ENCODE measurements around the gene DEPP1. TPM values are rescaled to one million over a fixed set of nuclear protein-coding genes. Genes with fewer than 3 reads are reported as not detected.
"Not testable (repeated sequence)": the region's sequence is repeated elsewhere in the genome, so short reads cannot be mapped to it uniquely, and the experiment has no call there.

Gene DEPP1
- total RNA-seq, result under 1 TPM; 0.12 to 0.49 TPM

DNA sequence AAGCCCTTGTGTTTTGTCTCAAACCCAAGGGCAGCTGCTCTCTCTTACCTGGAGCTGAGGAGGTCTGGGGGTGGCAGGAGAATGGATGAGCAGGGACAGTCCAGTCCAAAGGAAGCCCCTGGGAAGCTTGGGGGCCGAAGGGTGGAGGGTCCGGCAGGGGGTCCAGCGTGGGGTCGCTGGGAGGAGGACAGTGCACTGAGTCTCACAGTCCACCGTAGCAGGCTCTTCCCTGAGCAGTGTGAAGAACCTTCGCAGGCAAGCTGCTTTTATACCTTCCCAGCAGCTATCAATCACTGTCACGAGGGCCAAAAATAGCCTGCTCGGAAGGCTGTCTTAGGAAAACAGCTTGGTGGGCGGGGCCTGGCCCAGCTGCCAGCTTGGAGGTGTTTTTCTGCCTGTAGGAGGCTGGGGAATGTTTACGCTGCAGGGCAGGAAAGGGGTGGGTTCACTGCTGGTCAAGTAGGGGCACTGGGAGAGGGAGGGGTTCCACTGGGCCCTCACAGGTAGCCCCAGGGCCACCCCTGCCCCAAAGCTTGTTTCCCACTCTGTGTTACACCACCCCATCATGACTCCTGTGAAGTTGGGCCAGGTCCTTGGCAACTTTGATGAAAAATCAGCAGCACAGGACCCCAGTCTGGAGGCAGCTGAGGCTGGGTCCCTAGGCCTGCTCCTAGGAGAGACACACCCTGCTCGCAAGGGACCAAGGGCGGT, at the start of gene DEPP1:
DEPP1 (minus strand) TSS at position 240 of the 711 bp plus-strand sequence. CDS start 779 bp downstream, outside the sequence.
- Mint-ChIP-seq H3K27me3 (no peaks in the 10 kb centered on the region), H3K4me1 (peaks cover 12% of the 10 kb centered on the region), H3K9me3 (no peaks in the 10 kb centered on the region), H3K4me3 (peak within 1 kb of the TSS; percentile 32), H3K36me3 (no peaks in the 10 kb centered on the region), H3K27ac (no peak within 1 kb of the TSS)
- DNase-seq, result no peak

DNA sequence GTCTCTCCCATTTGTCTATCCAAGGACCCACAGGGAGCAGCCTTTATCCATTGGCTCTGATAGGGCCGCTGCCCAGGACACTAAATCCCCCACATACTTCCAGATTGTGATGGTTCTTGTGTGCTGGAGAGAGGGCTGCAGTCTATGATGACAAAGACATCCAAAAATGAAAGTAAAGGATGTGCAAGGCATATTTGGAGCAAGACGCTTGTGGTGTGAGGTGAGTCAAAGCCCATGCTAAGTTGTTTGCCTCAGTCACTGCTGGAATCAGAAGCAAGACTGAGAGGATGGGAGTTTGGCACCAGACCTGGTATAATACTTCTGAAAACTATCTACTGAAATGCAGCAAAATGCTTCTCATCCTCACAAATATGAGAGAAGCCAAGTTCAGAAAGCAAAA, 44.8 kb upstream of the DEPP1 start:
- no peak for DNase-seq
- Mint-ChIP-seq H3K4me1 (no peaks in the 10 kb centered on the region), H3K36me3 (peaks cover 4% of the 10 kb centered on the region), H3K9me3 (peaks cover 8% of the 10 kb centered on the region), H3K4me3 (no peak overlapping the region), H3K27me3 (no peaks in the 10 kb centered on the region), H3K27ac (no peak overlapping the region)

GRCh38 chr10:45015590-45015989, 37.0 kb upstream of the DEPP1 start:
- DNase-seq, result no peak
- H3K27ac Mint-ChIP-seq, result no peak overlapping the region
- peaks cover 6% of the 10 kb centered on the region for H3K9me3 Mint-ChIP-seq
- no peaks in the 10 kb centered on the region for H3K4me1 Mint-ChIP-seq
- peaks cover 4% of the 10 kb centered on the region for H3K27me3 Mint-ChIP-seq
- H3K4me3 Mint-ChIP-seq, result no peak overlapping the region
- H3K36me3 Mint-ChIP-seq, result no peaks in the 10 kb centered on the region

- not testable (repeated sequence) for H3K27me3 Mint-ChIP-seq, H3K4me1 Mint-ChIP-seq, H3K4me3 Mint-ChIP-seq, H3K9me3 Mint-ChIP-seq, DNase-seq, H3K36me3 Mint-ChIP-seq, H3K27ac Mint-ChIP-seq
Observed at GRCh38 chr10:45014557-45014956, 35.9 kb upstream of the DEPP1 start.

- H3K36me3 Mint-ChIP-seq, result peaks cover 26% of the 10 kb centered on the region
- peaks cover 2% of the 10 kb centered on the region for H3K4me1 Mint-ChIP-seq
- no peak for DNase-seq
- no peaks in the 10 kb centered on the region for H3K27me3 Mint-ChIP-seq
- peaks cover 23% of the 10 kb centered on the region for H3K9me3 Mint-ChIP-seq
- no peak overlapping the region for H3K27ac Mint-ChIP-seq
- H3K4me3 Mint-ChIP-seq, result no peak overlapping the region
Observed at GRCh38 chr10:45008524-45009161, 30.0 kb upstream of the DEPP1 start.

GRCh38 chr10:45006276-45007030, 27.8 kb upstream of the DEPP1 start:
- DNase-seq, result no peak
- H3K9me3 Mint-ChIP-seq, result peaks cover 35% of the 10 kb centered on the region
- H3K27ac Mint-ChIP-seq, result no peak overlapping the region
- peaks cover 7% of the 10 kb centered on the region for H3K4me1 Mint-ChIP-seq
- no peak overlapping the region for H3K4me3 Mint-ChIP-seq
- H3K27me3 Mint-ChIP-seq, result no peaks in the 10 kb centered on the region
- peaks cover 45% of the 10 kb centered on the region for H3K36me3 Mint-ChIP-seq

DNA sequence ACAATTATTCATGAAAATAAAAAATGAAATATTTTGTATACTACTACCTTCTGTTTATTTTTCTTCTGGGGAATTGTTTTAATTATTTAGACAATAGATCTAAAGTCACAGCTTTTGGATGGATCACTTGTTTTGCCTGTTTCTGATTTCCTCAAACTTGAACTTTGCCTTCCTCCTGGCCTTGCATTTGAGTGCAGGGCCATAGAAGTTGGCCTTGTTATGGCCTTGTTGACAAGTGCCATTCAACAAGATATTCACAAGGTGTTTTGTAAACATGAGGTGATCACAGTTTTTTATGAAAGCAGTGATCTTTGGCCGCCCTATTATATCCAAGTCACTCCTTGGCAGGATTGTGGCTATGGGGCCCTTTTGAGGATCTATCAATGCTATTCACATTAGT, 26.7 kb upstream of the DEPP1 start:
- DNase-seq, result no peak
- Mint-ChIP-seq H3K4me1 (peaks cover 11% of the 10 kb centered on the region), H3K4me3 (no peak overlapping the region), H3K27me3 (no peaks in the 10 kb centered on the region), H3K36me3 (peaks cover 48% of the 10 kb centered on the region), H3K27ac (no peak overlapping the region), H3K9me3 (peaks cover 35% of the 10 kb centered on the region)

- DNase-seq, result no peak
- Mint-ChIP-seq H3K4me1 (peaks cover 17% of the 10 kb centered on the region), H3K27ac (no peak overlapping the region)
Observed at GRCh38 chr10:45004661-45005060, 26.1 kb upstream of the DEPP1 start.

DNA sequence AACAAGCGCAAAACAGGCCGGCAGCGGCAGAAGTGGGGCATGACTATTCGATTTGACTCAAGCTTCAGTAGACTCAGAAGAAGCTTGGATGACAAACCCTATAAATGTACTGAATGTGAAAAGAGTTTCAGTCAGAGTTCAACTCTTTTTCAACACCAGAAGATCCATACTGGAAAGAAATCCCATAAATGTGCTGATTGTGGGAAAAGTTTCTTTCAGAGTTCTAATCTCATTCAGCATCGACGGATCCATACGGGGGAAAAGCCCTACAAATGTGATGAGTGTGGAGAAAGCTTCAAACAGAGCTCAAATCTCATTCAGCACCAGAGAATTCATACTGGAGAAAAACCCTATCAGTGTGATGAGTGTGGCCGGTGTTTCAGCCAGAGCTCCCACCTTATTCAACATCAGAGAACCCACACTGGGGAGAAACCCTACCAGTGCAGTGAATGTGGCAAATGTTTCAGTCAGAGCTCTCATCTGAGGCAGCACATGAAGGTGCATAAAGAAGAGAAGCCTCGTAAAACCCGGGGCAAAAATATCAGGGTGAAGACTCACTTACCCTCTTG, 24.9 kb upstream of the DEPP1 start:
- Mint-ChIP-seq H3K27me3 (no peaks in the 10 kb centered on the region), H3K4me1 (peaks cover 20% of the 10 kb centered on the region), H3K36me3 (peaks cover 54% of the 10 kb centered on the region), H3K9me3 (peaks cover 35% of the 10 kb centered on the region), H3K27ac (no peak overlapping the region), H3K4me3 (no peak overlapping the region)
- no peak for DNase-seq

More at GRCh38 chr10:45004661-45005060, 26.1 kb upstream of the DEPP1 start:
- Mint-ChIP-seq H3K4me3 (no peak overlapping the region), H3K36me3 (peaks cover 53% of the 10 kb centered on the region), H3K9me3 (peaks cover 35% of the 10 kb centered on the region), H3K27me3 (no peaks in the 10 kb centered on the region)

GRCh38 chr10:45001381-45002148, 23.0 kb upstream of the DEPP1 start:
- DNase-seq, result peak; percentile 57
- H3K4me3 Mint-ChIP-seq, result peak overlapping the region; percentile 89
- peaks cover 20% of the 10 kb centered on the region for H3K4me1 Mint-ChIP-seq
- H3K36me3 Mint-ChIP-seq, result peaks cover 54% of the 10 kb centered on the region
- peak overlapping the region; percentile 94 for H3K27ac Mint-ChIP-seq
- peaks cover 35% of the 10 kb centered on the region for H3K9me3 Mint-ChIP-seq
- no peaks in the 10 kb centered on the region for H3K27me3 Mint-ChIP-seq

- Mint-ChIP-seq H3K4me1 (peaks cover 27% of the 10 kb centered on the region), H3K36me3 (peaks cover 50% of the 10 kb centered on the region), H3K27me3 (no peaks in the 10 kb centered on the region), H3K4me3 (peak within 1 kb of the TSS; percentile 89), H3K27ac (peak within 1 kb of the TSS; percentile 96), H3K9me3 (peaks cover 33% of the 10 kb centered on the region)
- peak; percentile 84 for DNase-seq
Observed at GRCh38 chr10:45000752-45001380, 22.3 kb upstream of the DEPP1 start, which contains the start of gene ZNF22. ZNF22 (plus strand) TSS chr10:45000923; CDS start chr10:45003369, 2,446 bp downstream.

- peak overlapping the region; percentile 85 for H3K4me3 Mint-ChIP-seq
- peaks cover 44% of the 10 kb centered on the region for H3K36me3 Mint-ChIP-seq
- peaks cover 28% of the 10 kb centered on the region for H3K9me3 Mint-ChIP-seq
- DNase-seq, result no peak
- peak overlapping the region; percentile 96 for H3K27ac Mint-ChIP-seq
- H3K27me3 Mint-ChIP-seq, result no peaks in the 10 kb centered on the region
- peaks cover 33% of the 10 kb centered on the region for H3K4me1 Mint-ChIP-seq
Observed at GRCh38 chr10:45000138-45000751, 21.6 kb upstream of the DEPP1 start.

- Mint-ChIP-seq H3K4me1 (peaks cover 38% of the 10 kb centered on the region), H3K36me3 (peaks cover 24% of the 10 kb centered on the region), H3K27me3 (no peaks in the 10 kb centered on the region), H3K4me3 (no peak overlapping the region), H3K9me3 (peaks cover 11% of the 10 kb centered on the region), H3K27ac (no peak overlapping the region)
- no peak for DNase-seq
Observed at GRCh38 chr10:44998146-44998631, 19.6 kb upstream of the DEPP1 start.
